Left cardiac atrium (tissue), 4 donors: ENCODE results near the gene MIOX. TPM values are rescaled to one million over a fixed set of nuclear protein-coding genes. Genes with fewer than 3 reads are reported as not detected.

ENCODE experiments used
- ATAC-seq, 2 donors: fragments of 200-7000 bp; cut with Tn5 transposase; one replicate each; pipeline ENCODE4 v1.9.1; 2020; ENCODE audit warnings: mild to moderate bottlenecking in 2 of 2, moderate library complexity in 2 of 2
- DNase-seq: peaks from one replicate; pipeline ENCODE4 v3.0.0-alpha.2; 2020
- intact Hi-C, 2 donors: fragments of 100-400 bp; cut with DNase I; formaldehyde crosslinking; loops; one replicate each; pipeline versions ENCODE4 v1.14.1 to v1.15.1; 2022 to 2023
- total RNA-seq, 2 donors: library from RNA; stranded (reverse); fragmentation: NEBNext Ultra II Directional; extraction: Animal tissue kit (Norgen Biotek cat#: 25700); gene quantifications; one replicate each; pipeline ENCODE4 v1.2.1, GENCODE V29; 2021
- donor health status: DM: no; HTN: yes; CAD: no.
- donor health status: DM: no; HTN: yes; CAD: no; lungs with severe emphysema.
- donor health status: DM: yes; HTN: yes; CAD: no.
- donor health status: Dilated cardiomyopathy.

MIOX gene
- total RNA-seq, 2 donors from 2014 or later, result not detected

GRCh38 chr22:50447576-50448551 lies 38.8 kb upstream of the MIOX start:
- DNase-seq, result no peak
- intact Hi-C loops, result no loop called here
- peak in 1 of 2 donors; percentile 3 for ATAC-seq

GRCh38 chr22:50452649-50453048 lies 34.0 kb upstream of the MIOX start:
- intact Hi-C loops, result no loop called here
- DNase-seq (no peak), ATAC-seq (no peak)

GRCh38 chr22:50454556-50455075 lies 32.0 kb upstream of the MIOX start:
- DNase-seq (no peak), ATAC-seq (no peak)
- intact Hi-C loops, result no loop called here

GRCh38 chr22:50455201-50455600 lies 31.5 kb upstream of the MIOX start:
- no peak for ATAC-seq
- intact Hi-C loops, result no loop called here
- no peak for DNase-seq

GRCh38 chr22:50456026-50456425 lies 30.6 kb upstream of the MIOX start:
- DNase-seq (no peak), ATAC-seq (no peak)
- intact Hi-C loops, result no loop called here

- intact Hi-C loops, result no loop called here
- DNase-seq (no peak), ATAC-seq (no peak)
These were observed 30.0 kb upstream of the MIOX start for GRCh38 chr22:50456466-50457234.

GRCh38 chr22:50459016-50459415 lies 27.6 kb upstream of the MIOX start:
- DNase-seq (no peak), ATAC-seq (no peak)
- intact Hi-C loops, result no loop called here

GRCh38 chr22:50459496-50460140 lies 27.0 kb upstream of the MIOX start:
- intact Hi-C loops, result no loop called here
- ATAC-seq, result no peak

GRCh38 chr22:50460938-50461337 lies 25.7 kb upstream of the MIOX start:
- no peak for ATAC-seq
- intact Hi-C loops, result no loop called here
- DNase-seq, result no peak

More at GRCh38 chr22:50459496-50460140, 27.0 kb upstream of the MIOX start:
- no peak for DNase-seq

GRCh38 chr22:50461536-50461935 lies 25.1 kb upstream of the MIOX start:
- no peak for DNase-seq
- no peak for ATAC-seq
- intact Hi-C loops, result no loop called here

GRCh38 chr22:50461979-50462540 lies 24.6 kb upstream of the MIOX start:
- ATAC-seq (no peak), DNase-seq (no peak)
- intact Hi-C loops, result no loop called here

GRCh38 chr22:50463188-50463900 lies 23.3 kb upstream of the MIOX start:
- DNase-seq, result no peak
- ATAC-seq, result no peak
- intact Hi-C loops, result no loop called here

- ATAC-seq, result no peak
- intact Hi-C loops, result no loop called here
- DNase-seq, result no peak
These were observed 22.2 kb upstream of the MIOX start for GRCh38 chr22:50464451-50464850.

- intact Hi-C loops, result no loop called here
- ATAC-seq (no peak), DNase-seq (no peak)
These were observed 21.4 kb upstream of the MIOX start for GRCh38 chr22:50465066-50465930.

GRCh38 chr22:50467341-50467740 lies 19.3 kb upstream of the MIOX start:
- DNase-seq (no peak), ATAC-seq (no peak)
- intact Hi-C loops, result no loop called here

- intact Hi-C loops, result no loop called here
- DNase-seq (no peak), ATAC-seq (no peak)
These were observed 18.8 kb upstream of the MIOX start for GRCh38 chr22:50467773-50468440.

GRCh38 chr22:50468626-50469025 lies 18.0 kb upstream of the MIOX start:
- intact Hi-C loops, result no loop called here
- DNase-seq (no peak), ATAC-seq (no peak)
